ENCODE measurements around the gene ZNF385A.
A peak's percentile ranks its signal among the peaks of the same experiment; 100 is the strongest.

Gene ZNF385A

DNA sequence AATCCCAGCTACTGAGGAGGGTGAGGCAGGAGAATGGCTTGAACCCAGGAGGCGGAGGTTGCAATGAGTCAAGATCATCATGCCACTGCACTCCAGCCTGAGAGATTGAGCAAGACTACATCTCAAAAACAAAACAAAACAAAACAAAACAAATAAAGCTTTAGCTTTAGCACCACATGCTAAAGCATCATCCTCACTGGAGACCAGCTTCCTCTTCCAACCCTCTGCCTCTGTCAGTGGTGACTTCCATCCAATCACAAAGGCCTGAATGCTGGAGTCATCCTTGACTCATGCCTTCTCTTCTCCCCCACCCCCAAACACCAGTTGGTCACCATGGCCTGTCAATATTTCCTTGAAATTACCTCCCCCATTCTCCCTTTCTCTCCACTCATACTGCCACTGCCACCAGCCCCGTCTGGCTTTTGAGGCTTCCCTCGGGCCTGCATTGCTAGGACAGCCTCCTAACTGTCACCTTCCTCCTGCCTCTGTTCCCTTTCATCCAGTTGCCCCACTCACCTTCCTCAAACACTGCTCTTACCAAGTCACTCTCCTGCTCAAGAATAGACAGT is 1.4 kb downstream of the ZNF385A start:
- H3K9me2 ChIP-seq (replicated peaks; ENCODE audit: control insufficient read depth, low read length): no peaks in the 10 kb centered on the region
- H3K4me2 ChIP-seq (ENCODE audit: low read length): no peak overlapping the region
- H3K9me3 ChIP-seq (ENCODE audit: control insufficient read depth, insufficient read depth, low read length): no peaks in the 10 kb centered on the region
- H3F3A ChIP-seq (ENCODE audit: control insufficient read depth, insufficient read depth): no peaks in the 10 kb centered on the region
- H4K20me1 ChIP-seq (ENCODE audit: control insufficient read depth, insufficient read depth, low read depth, low read length): no peaks in the 10 kb centered on the region
- no peaks in the 10 kb centered on the region for H3K36me3 ChIP-seq (ENCODE audit: control insufficient read depth, low read length)
- H3K4me3 ChIP-seq (ENCODE audit: low read length): no peak overlapping the region
- H3K27ac ChIP-seq (ENCODE audit: low read depth, low read length): no peak overlapping the region
- no peaks in the 10 kb centered on the region for H3K27me3 ChIP-seq (ENCODE audit: control insufficient read depth, low read length)
- TF ChIP-seq, protein P1, sequence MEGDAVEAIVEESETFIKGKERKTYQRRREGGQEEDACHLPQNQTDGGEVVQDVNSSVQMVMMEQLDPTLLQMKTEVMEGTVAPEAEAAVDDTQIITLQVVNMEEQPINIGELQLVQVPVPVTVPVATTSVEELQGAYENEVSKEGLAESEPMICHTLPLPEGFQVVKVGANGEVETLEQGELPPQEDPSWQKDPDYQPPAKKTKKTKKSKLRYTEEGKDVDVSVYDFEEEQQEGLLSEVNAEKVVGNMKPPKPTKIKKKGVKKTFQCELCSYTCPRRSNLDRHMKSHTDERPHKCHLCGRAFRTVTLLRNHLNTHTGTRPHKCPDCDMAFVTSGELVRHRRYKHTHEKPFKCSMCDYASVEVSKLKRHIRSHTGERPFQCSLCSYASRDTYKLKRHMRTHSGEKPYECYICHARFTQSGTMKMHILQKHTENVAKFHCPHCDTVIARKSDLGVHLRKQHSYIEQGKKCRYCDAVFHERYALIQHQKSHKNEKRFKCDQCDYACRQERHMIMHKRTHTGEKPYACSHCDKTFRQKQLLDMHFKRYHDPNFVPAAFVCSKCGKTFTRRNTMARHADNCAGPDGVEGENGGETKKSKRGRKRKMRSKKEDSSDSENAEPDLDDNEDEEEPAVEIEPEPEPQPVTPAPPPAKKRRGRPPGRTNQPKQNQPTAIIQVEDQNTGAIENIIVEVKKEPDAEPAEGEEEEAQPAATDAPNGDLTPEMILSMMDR (IDR thresholded peaks at IDR 0.05; ENCODE audit: low read depth, low read length, poor library complexity, severe bottlenecking): no peak
- TF ChIP-seq EZH2phosphoT487 (IDR thresholded peaks at IDR 0.05; ENCODE audit: borderline replicate concordance, low read length): no peak
- no peaks in the 10 kb centered on the region for H3K79me2 ChIP-seq (ENCODE audit: control insufficient read depth, low read length)
- peaks cover 24% of the 10 kb centered on the region for H3K4me1 ChIP-seq (ENCODE audit: control insufficient read depth, low read length)

DNA sequence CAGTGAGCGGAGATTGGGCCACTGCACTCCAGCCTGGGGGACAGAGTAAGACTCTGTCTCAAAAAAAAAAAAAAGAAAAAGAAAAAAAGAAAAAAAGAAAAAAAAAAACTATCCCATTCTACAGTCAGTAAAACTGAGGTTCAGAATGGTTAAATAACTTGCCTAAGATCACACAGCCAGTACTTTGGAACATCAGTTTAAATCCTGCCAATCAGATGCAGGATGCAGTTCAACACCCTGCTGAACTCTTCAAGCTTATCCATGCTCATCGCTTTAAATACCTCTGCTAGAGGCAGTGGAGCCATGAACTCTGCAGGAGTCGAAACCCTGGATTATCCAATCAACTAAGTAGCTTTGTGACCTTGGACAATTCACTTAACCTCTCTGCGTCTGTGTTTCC is 3.4 kb downstream of the ZNF385A start:
- TF ChIP-seq EZH2phosphoT487 (IDR thresholded peaks at IDR 0.05; ENCODE audit: borderline replicate concordance, low read length): no peak
- TF ChIP-seq, protein P1 (IDR thresholded peaks at IDR 0.05; ENCODE audit: low read depth, low read length, poor library complexity, severe bottlenecking): no peak
- H3K27me3 ChIP-seq (ENCODE audit: control insufficient read depth, low read length): no peaks in the 10 kb centered on the region
- H3K4me1 ChIP-seq (ENCODE audit: control insufficient read depth, low read length): peaks cover 24% of the 10 kb centered on the region
- H3F3A ChIP-seq (ENCODE audit: control insufficient read depth, insufficient read depth): no peaks in the 10 kb centered on the region
- H3K4me3 ChIP-seq (ENCODE audit: low read length): no peak overlapping the region
- H3K9me2 ChIP-seq (replicated peaks; ENCODE audit: control insufficient read depth, low read length): no peaks in the 10 kb centered on the region
- no peaks in the 10 kb centered on the region for H3K79me2 ChIP-seq (ENCODE audit: control insufficient read depth, low read length)
- no peak overlapping the region for H3K4me2 ChIP-seq (ENCODE audit: low read length)
- no peaks in the 10 kb centered on the region for H3K36me3 ChIP-seq (ENCODE audit: control insufficient read depth, low read length)
- no peaks in the 10 kb centered on the region for H4K20me1 ChIP-seq (ENCODE audit: control insufficient read depth, insufficient read depth, low read depth, low read length)
- no peak overlapping the region for H3K27ac ChIP-seq (ENCODE audit: low read depth, low read length)
- no peaks in the 10 kb centered on the region for H3K9me3 ChIP-seq (ENCODE audit: control insufficient read depth, insufficient read depth, low read length)

DNA sequence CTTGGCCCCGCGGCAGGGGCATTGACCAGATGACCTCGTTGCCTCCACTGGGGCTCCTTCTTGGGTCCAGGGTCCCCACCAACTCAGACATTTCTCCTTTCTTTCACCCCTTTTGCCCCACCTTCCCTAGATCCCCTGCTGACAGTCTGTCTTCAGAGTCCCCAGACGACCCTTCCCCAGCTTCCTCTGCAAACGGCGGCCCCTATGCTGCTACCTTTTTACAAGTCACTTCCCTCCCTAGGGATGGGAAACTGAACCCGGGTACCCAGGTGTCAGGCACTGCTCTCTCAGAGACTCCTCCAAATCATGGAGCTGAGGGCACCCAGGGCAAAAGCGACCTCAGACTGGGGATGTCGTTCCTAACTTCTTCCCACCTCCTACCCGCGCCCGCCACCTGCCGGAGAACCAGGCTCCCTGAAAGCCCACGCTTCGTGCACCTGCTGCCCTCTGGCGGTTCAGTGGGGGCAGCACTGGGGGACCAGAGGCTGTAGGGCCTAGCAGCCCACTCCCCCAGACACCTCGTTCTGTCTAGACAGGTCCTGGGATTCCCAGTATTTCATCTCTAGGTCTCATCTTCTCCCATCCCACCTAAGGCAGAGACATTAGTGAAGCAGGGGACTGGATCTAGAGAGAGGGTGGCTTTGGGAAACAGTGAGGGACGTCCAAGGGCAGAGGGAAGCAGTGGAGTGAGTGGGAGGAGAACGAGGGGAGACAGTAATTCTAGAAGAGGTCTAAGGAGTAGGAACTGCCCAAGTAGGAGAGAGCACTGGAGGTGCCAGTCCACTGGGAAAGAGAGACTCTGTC is 4.9 kb downstream of the ZNF385A start:
- Histone ChIP-seq H3K4me1 (ENCODE audit: control insufficient read depth, low read length) (peaks cover 13% of the 10 kb centered on the region), H3K27ac (ENCODE audit: low read depth, low read length) (no peak overlapping the region), H4K20me1 (ENCODE audit: control insufficient read depth, insufficient read depth, low read depth, low read length) (no peaks in the 10 kb centered on the region), H3F3A (ENCODE audit: control insufficient read depth, insufficient read depth) (no peaks in the 10 kb centered on the region), H3K36me3 (ENCODE audit: control insufficient read depth, low read length) (no peaks in the 10 kb centered on the region), H3K27me3 (ENCODE audit: control insufficient read depth, low read length) (no peaks in the 10 kb centered on the region), H3K4me2 (ENCODE audit: low read length) (peak overlapping the region; percentile 59), H3K9me3 (ENCODE audit: control insufficient read depth, insufficient read depth, low read length) (no peaks in the 10 kb centered on the region), H3K4me3 (ENCODE audit: low read length) (peak overlapping the region; percentile 41), H3K79me2 (ENCODE audit: control insufficient read depth, low read length) (no peaks in the 10 kb centered on the region), H3K9me2 (replicated peaks; ENCODE audit: control insufficient read depth, low read length) (no peaks in the 10 kb centered on the region)
- no peak for TF ChIP-seq EZH2phosphoT487 (IDR thresholded peaks at IDR 0.05; ENCODE audit: borderline replicate concordance, low read length)
- TF ChIP-seq, protein P1 (IDR thresholded peaks at IDR 0.05; ENCODE audit: low read depth, low read length, poor library complexity, severe bottlenecking): peak; percentile 100

Measured in DOHH2 (cell line).